ENCODE measurements around the gene PITPNM3. TPM values are rescaled to one million over a fixed set of nuclear protein-coding genes. Genes with fewer than 3 reads are reported as not detected.

PITPNM3 gene
- total and polyA plus RNA-seq, 7 donors: 3.6 to 13.6 (median 5.7) TPM

- no peak for DNase-seq
- no peaks in the 10 kb centered on the region for H3K36me3 ChIP-seq
- TF ChIP-seq, protein P1, sequence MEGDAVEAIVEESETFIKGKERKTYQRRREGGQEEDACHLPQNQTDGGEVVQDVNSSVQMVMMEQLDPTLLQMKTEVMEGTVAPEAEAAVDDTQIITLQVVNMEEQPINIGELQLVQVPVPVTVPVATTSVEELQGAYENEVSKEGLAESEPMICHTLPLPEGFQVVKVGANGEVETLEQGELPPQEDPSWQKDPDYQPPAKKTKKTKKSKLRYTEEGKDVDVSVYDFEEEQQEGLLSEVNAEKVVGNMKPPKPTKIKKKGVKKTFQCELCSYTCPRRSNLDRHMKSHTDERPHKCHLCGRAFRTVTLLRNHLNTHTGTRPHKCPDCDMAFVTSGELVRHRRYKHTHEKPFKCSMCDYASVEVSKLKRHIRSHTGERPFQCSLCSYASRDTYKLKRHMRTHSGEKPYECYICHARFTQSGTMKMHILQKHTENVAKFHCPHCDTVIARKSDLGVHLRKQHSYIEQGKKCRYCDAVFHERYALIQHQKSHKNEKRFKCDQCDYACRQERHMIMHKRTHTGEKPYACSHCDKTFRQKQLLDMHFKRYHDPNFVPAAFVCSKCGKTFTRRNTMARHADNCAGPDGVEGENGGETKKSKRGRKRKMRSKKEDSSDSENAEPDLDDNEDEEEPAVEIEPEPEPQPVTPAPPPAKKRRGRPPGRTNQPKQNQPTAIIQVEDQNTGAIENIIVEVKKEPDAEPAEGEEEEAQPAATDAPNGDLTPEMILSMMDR (IDR thresholded peaks at IDR 0.05): no peak
- no peak for TF ChIP-seq POLR2AphosphoS5 (IDR thresholded peaks at IDR 0.05)
- TF ChIP-seq POLR2A (IDR thresholded peaks at IDR 0.05): no peak
- no peak for TF ChIP-seq EP300 (IDR thresholded peaks at IDR 0.05)
- no peak overlapping the region for H3K27ac ChIP-seq
- no peaks in the 10 kb centered on the region for H3K9me3 ChIP-seq
- H3K4me3 ChIP-seq: no peak overlapping the region
- no peaks in the 10 kb centered on the region for H3K27me3 ChIP-seq
- 76 to 79% methylated on average over 14 of the region's 14 CpGs for WGBS, 2 donors
- peaks cover 0 to 13% (median 3%) of the 10 kb centered on the region in 4 donors for H3K4me1 ChIP-seq
- intact Hi-C loops (cut with DNase I): no loop called here
Measured at GRCh38 chr17:6453279-6454024, 102.9 kb downstream of the PITPNM3 start.

GRCh38 chr17:6452471-6453266 lies 103.7 kb downstream of the PITPNM3 start:
- H3K36me3 ChIP-seq: no peaks in the 10 kb centered on the region
- intact Hi-C loops (cut with DNase I): no loop called here
- H3K27me3 ChIP-seq: no peaks in the 10 kb centered on the region
- peaks cover 0 to 13% (median 3%) of the 10 kb centered on the region in 4 donors for H3K4me1 ChIP-seq
- H3K9me3 ChIP-seq: no peaks in the 10 kb centered on the region
- WGBS, 2 donors: 86 to 91% methylated on average over 10 of the region's 10 CpGs
- no peak overlapping the region for H3K4me3 ChIP-seq
- no peak overlapping the region for H3K27ac ChIP-seq
- TF ChIP-seq POLR2A (IDR thresholded peaks at IDR 0.05) (no peak), EP300 (IDR thresholded peaks at IDR 0.05) (no peak), POLR2AphosphoS5 (IDR thresholded peaks at IDR 0.05) (no peak)
- TF ChIP-seq, protein P1 (IDR thresholded peaks at IDR 0.05): no peak
- DNase-seq: no peak

DNA sequence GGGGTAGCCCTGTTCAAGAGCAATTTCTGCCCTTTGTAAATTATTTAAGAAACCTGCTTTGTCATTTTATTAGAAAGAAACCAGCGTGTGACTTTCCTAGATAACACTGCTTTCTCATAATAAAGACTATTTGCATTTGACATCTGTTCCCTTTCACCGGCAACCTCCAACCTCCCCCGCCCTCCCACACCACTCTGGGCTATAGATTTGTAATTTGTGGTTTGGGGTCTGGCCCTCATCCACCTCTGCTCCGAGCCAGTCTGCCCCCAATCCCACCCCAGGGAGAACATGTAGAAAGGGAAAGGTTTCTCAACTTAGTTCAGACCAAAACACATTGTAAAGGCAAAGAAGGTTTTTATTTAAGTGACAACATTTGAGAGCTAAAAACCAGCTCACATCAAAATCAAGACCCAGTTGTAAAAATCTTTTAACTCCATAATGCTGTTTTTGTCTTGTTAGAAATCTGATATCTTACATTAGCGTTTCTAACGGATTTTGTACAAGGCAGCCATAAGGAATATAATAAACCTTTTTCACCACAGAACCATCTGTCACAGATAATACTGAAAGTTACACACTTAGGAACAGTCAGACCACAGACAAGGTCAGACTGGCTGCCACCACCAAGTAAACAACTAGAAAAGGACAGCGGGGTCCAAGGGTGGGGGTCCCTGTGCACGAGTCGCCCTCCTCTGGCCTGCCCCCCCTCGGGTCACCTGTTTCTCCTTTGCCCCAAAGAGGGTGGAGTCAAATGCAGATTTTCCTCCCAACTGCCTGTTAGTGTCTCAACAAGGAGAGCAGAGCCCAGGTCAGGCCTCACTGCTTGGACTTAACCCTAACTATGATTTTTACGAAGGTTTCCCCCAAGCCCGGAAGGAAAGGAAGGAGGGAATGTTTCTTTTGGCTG lies 105.2 kb downstream of the PITPNM3 start:
- no peaks in the 10 kb centered on the region for H3K27me3 ChIP-seq
- H3K4me1 ChIP-seq: peaks cover 0 to 6% (median 3%) of the 10 kb centered on the region in 4 donors
- no peak overlapping the region for H3K4me3 ChIP-seq
- no peaks in the 10 kb centered on the region for H3K9me3 ChIP-seq
- 30 to 39% methylated on average over 12 of the region's 12 CpGs for WGBS, 2 donors
- no peak for DNase-seq
- no peaks in the 10 kb centered on the region for H3K36me3 ChIP-seq
- intact Hi-C loops (cut with DNase I): no loop called here
- TF ChIP-seq, protein P1 (IDR thresholded peaks at IDR 0.05): no peak
- TF ChIP-seq EP300 (IDR thresholded peaks at IDR 0.05): no peak
- no peak for TF ChIP-seq POLR2A (IDR thresholded peaks at IDR 0.05)
- no peak for TF ChIP-seq POLR2AphosphoS5 (IDR thresholded peaks at IDR 0.05)
- H3K27ac ChIP-seq: no peak overlapping the region

DNA sequence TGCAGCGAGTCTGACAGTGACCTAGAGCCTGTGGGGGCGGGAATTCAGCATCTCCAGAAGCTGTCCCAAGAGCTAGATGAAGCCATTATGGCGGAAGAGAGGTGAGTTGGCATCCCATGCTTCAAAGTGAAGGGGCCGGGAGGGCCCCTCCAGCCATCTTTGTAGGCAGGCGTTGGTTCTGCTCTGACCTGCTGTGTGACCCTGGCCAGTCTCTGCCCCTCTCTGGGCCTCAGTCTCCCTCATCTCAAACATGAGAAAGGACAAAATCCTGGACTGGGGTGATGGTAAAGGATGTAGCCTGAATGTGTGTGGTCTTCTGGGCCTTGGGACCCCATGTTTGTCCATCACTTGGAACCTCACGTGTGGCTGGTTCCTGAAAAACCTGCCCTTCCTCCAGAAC lies 107.0 kb downstream of the PITPNM3 start:
- no peaks in the 10 kb centered on the region for H3K36me3 ChIP-seq
- no peak for DNase-seq
- peaks cover 0 to 6% (median 5%) of the 10 kb centered on the region in 4 donors for H3K4me1 ChIP-seq
- WGBS, 2 donors: 95 to 97% methylated on average over 6 of the region's 6 CpGs
- intact Hi-C loops (cut with DNase I): no loop called here
- no peak overlapping the region for H3K27ac ChIP-seq
- no peaks in the 10 kb centered on the region for H3K27me3 ChIP-seq
- no peaks in the 10 kb centered on the region for H3K9me3 ChIP-seq
- TF ChIP-seq, protein P1 (IDR thresholded peaks at IDR 0.05): no peak
- TF ChIP-seq POLR2A (IDR thresholded peaks at IDR 0.05) (no peak), EP300 (IDR thresholded peaks at IDR 0.05) (no peak)
- H3K4me3 ChIP-seq: no peak overlapping the region
